Endothelial cell of umbilical vein (primary cell): ENCODE results near the gene SP100. TPM values are rescaled to one million over a fixed set of nuclear protein-coding genes. Genes with fewer than 3 reads are reported as not detected.
A peak's percentile ranks its signal among the peaks of the same experiment; 100 is the strongest.

Source experiments
- BruUV-seq: library from RNA; stranded (reverse); fragments of 400-500 nt; replicated peaks from 2 replicates; lab custom pipeline; 2021; lab: Mats Ljungman, UMichigan
- CTCF ChIA-PET: fragments of 300-600, 350-600 bp; sonication (Branson Sonifier 250); formaldehyde crosslinking; loops from one replicate; lab custom pipeline; 2021; ENCODE audit warnings: antibody characterized with exemption, inconsistent platforms; lab: Charles Lee
- POLR2A ChIA-PET: fragments of 300-600, 350-600 bp; sonication (Branson Sonifier 250); formaldehyde crosslinking; loops from one replicate; lab custom pipeline; 2021; ENCODE audit warnings: antibody characterized with exemption, inconsistent platforms; lab: Charles Lee
- DNase-seq: peaks from one replicate; pipeline ENCODE4 v3.0.0-alpha.2; 2011; ENCODE audit warnings: low read depth, low spot score
- FAIRE-seq: peaks from 2 replicates; lab custom pipeline; 2011; peaks lifted over from hg19 to GRCh38; lab: Jason Lieb, UNC
- H2AFZ ChIP-seq: 2 replicates; pipeline ENCODE4 v1.6.0; 2012; ENCODE audit warnings: low read depth, low read length, control low read depth, inconsistent platforms
- H3K27ac ChIP-seq: 2 replicates; pipeline ENCODE4 v1.5.1; 2011; ENCODE audit warnings: low read depth, mild to moderate bottlenecking, control low read depth, low read length, moderate library complexity; ENCODE audit not compliant: insufficient read depth
- H3K27me3 ChIP-seq, 2 experiments: 2 replicates each; pipeline versions ENCODE4 v1.6.0 to v1.6.1; 2011; ENCODE audit warnings: low read length in 2 of 2, mixed read lengths in 1 of 2; ENCODE audit not compliant: control insufficient read depth in 2 of 2, insufficient read depth in 2 of 2
- H3K36me3 ChIP-seq, 2 experiments: 2 replicates in 1 of 2; 3 replicates in 1 of 2; pipeline ENCODE4 v1.5.1; 2011; ENCODE audit warnings: low read length in 2 of 2, mild to moderate bottlenecking in 1 of 2, moderate library complexity in 1 of 2; ENCODE audit not compliant: control insufficient read depth in 2 of 2, insufficient read depth in 2 of 2; ENCODE audit errors: extremely low read depth in 1 of 2
- H3K4me1 ChIP-seq: 3 replicates; pipeline ENCODE4 v1.5.1; 2011; ENCODE audit warnings: mild to moderate bottlenecking, low read length; ENCODE audit not compliant: control insufficient read depth, insufficient read depth; ENCODE audit errors: extremely low read depth
- H3K4me2 ChIP-seq: 2 replicates; pipeline ENCODE4 v1.6.1; 2011; ENCODE audit warnings: low read length, control low read depth, mixed read lengths; ENCODE audit not compliant: insufficient read depth
- H3K4me3 ChIP-seq, 3 experiments: fragments of 200-600 bp in 1 of 3; sonication (generic), shearing (Covaris generic) in 1 of 3; replicated peaks in 1 of 3; 2 replicates each; pipeline ENCODE4 v1.5.1; 2011 to 2016; ENCODE audit warnings: control low read depth in 3 of 3, low read length in 3 of 3, mild to moderate bottlenecking in 2 of 3, inconsistent platforms in 1 of 3, low read depth in 1 of 3, moderate library complexity in 1 of 3; ENCODE audit not compliant: insufficient read depth in 1 of 3
- H3K79me2 ChIP-seq: 2 replicates; pipeline ENCODE4 v1.6.0; 2012; ENCODE audit warnings: low read length, inconsistent platforms; ENCODE audit not compliant: control insufficient read depth, insufficient read depth
- H3K9ac ChIP-seq: replicated peaks from 2 replicates; pipeline ENCODE3; 2011; ENCODE audit warnings: low read length, control low read depth; ENCODE audit not compliant: insufficient read depth; ENCODE audit errors: extremely low read depth
- H3K9me1 ChIP-seq: replicated peaks from 3 replicates; pipeline ENCODE4 v1.6.0; 2011; ENCODE audit warnings: mild to moderate bottlenecking, low read length; ENCODE audit not compliant: control insufficient read depth, insufficient read depth; ENCODE audit errors: extremely low read depth
- H3K9me3 ChIP-seq: replicated peaks from 2 replicates; pipeline ENCODE4 v1.5.1; 2012; ENCODE audit warnings: low read length, inconsistent platforms; ENCODE audit not compliant: control insufficient read depth, insufficient read depth
- H4K20me1 ChIP-seq: replicated peaks from 2 replicates; pipeline ENCODE3; 2011; ENCODE audit warnings: mild to moderate bottlenecking, low read length; ENCODE audit not compliant: control insufficient read depth, insufficient read depth; ENCODE audit errors: extremely low read depth
- CTCF ChIP-seq, 2 donors: IDR thresholded peaks; 1 replicate in 1 of 2; 2 replicates in 1 of 2; pipeline ENCODE4 v1.5.1; 2011; ENCODE audit warnings: low read length in 2 of 2, mild to moderate bottlenecking in 2 of 2, moderate library complexity in 2 of 2, control low read depth in 1 of 2, inconsistent platforms in 1 of 2, low read depth in 1 of 2; ENCODE audit not compliant: insufficient read depth in 1 of 2; ENCODE audit errors: extremely low read depth in 1 of 2
- EZH2 ChIP-seq: IDR thresholded peaks from 2 replicates; pipeline ENCODE4 v1.6.1; 2012; ENCODE audit warnings: borderline replicate concordance, low read depth, mild to moderate bottlenecking, moderate library complexity, low read length, inconsistent platforms; ENCODE audit not compliant: severe bottlenecking
- FOS ChIP-seq: IDR thresholded peaks from 2 replicates; pipeline ENCODE4 v1.6.1; 2011; ENCODE audit warnings: mild to moderate bottlenecking, low read length, moderate library complexity, borderline replicate concordance; ENCODE audit not compliant: insufficient read depth
- GATA2 ChIP-seq: IDR thresholded peaks from 2 replicates; pipeline ENCODE4 v1.7.0; 2011; ENCODE audit warnings: low read depth, mild to moderate bottlenecking, moderate library complexity, mixed read lengths, low read length; ENCODE audit not compliant: insufficient read length, insufficient read depth
- JUN ChIP-seq: IDR thresholded peaks from 2 replicates; pipeline ENCODE4 v1.6.1; 2011; ENCODE audit warnings: borderline replicate concordance, low read depth; ENCODE audit not compliant: insufficient read length, insufficient read depth
- MYC ChIP-seq: IDR thresholded peaks from one replicate; pipeline ENCODE4 v1.6.1; 2011; ENCODE audit warnings: mild to moderate bottlenecking, low read depth, low read length
- POLR2A ChIP-seq: IDR thresholded peaks from 2 replicates; pipeline ENCODE4 v1.6.1; 2012; ENCODE audit warnings: low read depth, mild to moderate bottlenecking, control low read depth, low read length
- POLR2AphosphoS5 ChIP-seq: IDR thresholded peaks from 2 replicates; pipeline ENCODE4 v1.6.1; 2012; ENCODE audit warnings: low read depth, mild to moderate bottlenecking, control low read depth, low read length, moderate library complexity; ENCODE audit not compliant: insufficient read depth
- dilution Hi-C: fragments of 300-500 bp; cut with MboI; formaldehyde crosslinking; loops from one replicate; pipeline ENCODE4 v1.15.0; 2019; ENCODE audit warnings: low sequenced_read_pairs; ENCODE audit not compliant: extremely low pct_ligation_motif_present
- intact Hi-C: fragments of 100-400 bp; cut with micrococcal nuclease; formaldehyde crosslinking; loops from one replicate; pipeline ENCODE4 v1.10.0; 2022
- polyA plus RNA-seq, 4 experiments: library from polyadenylated mRNA; depleted of rRNA in 3 of 4; stranded (reverse) in 3 of 4; unstranded in 1 of 4; fragments of >200 nt; gene quantifications; 2 replicates each; pipeline versions ENCODE4 v1.2.1 to v1.2.3, GENCODE V29; 2011 to 2012; ENCODE audit warnings: missing spikeins in 1 of 4
- total RNA-seq: library from RNA; stranded (reverse); gene quantifications from 2 replicates; pipeline ENCODE4 v1.2.3, GENCODE V29; 2021
- TF ChIP-seq, protein P1 (sequence below): IDR thresholded peaks from 2 replicates; pipeline ENCODE4 v1.6.1; 2011; ENCODE audit not compliant: insufficient read depth, insufficient read length

Gene SP100
- total and polyA plus RNA-seq, 2 donors (not counting 3 experiments of a cell fraction or from before 2014, with no cell fraction given), result 33.7 to 108 TPM

DNA sequence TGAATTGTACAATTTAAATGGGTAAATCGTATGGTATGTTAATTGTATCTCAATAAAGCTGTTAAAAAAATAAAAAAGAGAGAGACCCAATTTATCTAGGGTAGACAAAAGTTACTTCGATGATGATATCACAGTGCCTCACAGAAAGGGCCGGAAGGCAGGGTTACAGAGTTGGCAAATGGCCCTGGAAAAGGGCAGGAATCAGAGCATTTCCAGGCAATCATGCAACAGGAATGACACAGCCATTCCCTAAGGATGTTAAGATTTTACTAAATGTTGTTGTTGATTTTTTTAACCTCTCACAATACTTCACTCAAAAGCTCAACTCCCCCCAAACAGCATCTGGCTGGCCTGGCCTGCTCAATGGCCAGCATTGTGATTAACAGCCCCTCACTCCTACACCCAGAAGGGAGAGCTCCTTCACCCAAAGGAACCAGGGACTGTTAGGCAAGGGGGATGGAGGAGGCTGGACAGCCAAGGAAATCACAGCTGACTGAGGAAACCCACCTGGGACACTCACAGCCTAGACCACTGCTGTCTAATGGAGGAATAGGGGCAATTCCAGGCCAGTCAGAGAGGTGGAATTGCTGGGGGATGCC lies 7.7 kb upstream of the SP100 start:
- FAIRE-seq, result peak; percentile 95
- peaks cover 63% of the 10 kb centered on the region for H3K4me1 ChIP-seq
- H3K79me2 ChIP-seq, result no peaks in the 10 kb centered on the region
- intact Hi-C loops, result loop anchor here (1.0 to 5.0 kb wide), 8 partner anchors 8 to 486 kb away; partner anchors contain the start of genes CAB39, FBXO36, SP100 and TRIP12
- H3K27ac ChIP-seq, result peak overlapping the region; percentile 85
- ChIA-PET CTCF (interaction anchor here (0.9 to 2.5 kb wide), 6 partner anchors 8 to 341 kb away, joined by 3 to 10 read pairs (median 4); no protein-coding TSS in a partner anchor), POLR2A (interaction anchor here (0.5 kb wide), 1 partner anchor 487 kb away, joined by 7 read pairs; no protein-coding TSS in a partner anchor)
- TF ChIP-seq FOS (peak; percentile 87), POLR2A (no peak), JUN (peak; percentile 52), EZH2 (no peak), CTCF (IDR thresholded peaks at IDR 0.05; ENCODE audit: extremely low read depth in 1 of 2, insufficient read depth in 1 of 2, low read depth in 1 of 2, low read length in 2 of 2) (no peak), POLR2AphosphoS5 (peak; percentile 94), MYC (peak; percentile 8), GATA2 (peak; percentile 90)
- TF ChIP-seq, protein P1, sequence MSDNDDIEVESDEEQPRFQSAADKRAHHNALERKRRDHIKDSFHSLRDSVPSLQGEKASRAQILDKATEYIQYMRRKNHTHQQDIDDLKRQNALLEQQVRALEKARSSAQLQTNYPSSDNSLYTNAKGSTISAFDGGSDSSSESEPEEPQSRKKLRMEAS, result no peak
- no peak overlapping the region for H3K4me3 ChIP-seq
- H2AFZ ChIP-seq, result no peak overlapping the region
- H3K4me2 ChIP-seq, result peak overlapping the region; percentile 54
- no peaks in the 10 kb centered on the region for H3K27me3 ChIP-seq
- dilution Hi-C loops, result no loop called here
- no peaks in the 10 kb centered on the region for H4K20me1 ChIP-seq
- peak overlapping the region; percentile 6 for H3K9ac ChIP-seq
- peak; percentile 93 for DNase-seq
- H3K9me1 ChIP-seq, result no peaks in the 10 kb centered on the region
- no peaks in the 10 kb centered on the region for H3K36me3 ChIP-seq
- TSS peak; percentile 34 for BruUV-seq
- H3K9me3 ChIP-seq, result no peaks in the 10 kb centered on the region
